Common myeloid progenitor, CD34-positive (primary cell): ENCODE measurements around the gene CRADD.
"Not testable (repeated sequence)": the region's sequence is repeated elsewhere in the genome, so short reads cannot be mapped to it uniquely, and the experiment has no call there.

Experiments
- CTCF ChIA-PET: fragments of 350-600 bp; sonication (Branson Sonifier 250); formaldehyde crosslinking; loops from one replicate; lab custom pipeline; 2021; ENCODE audit warnings: antibody characterized with exemption; lab: Charles Lee
- POLR2A ChIA-PET: fragments of 350-600 bp; sonication (Branson Sonifier 250); formaldehyde crosslinking; loops from one replicate; lab custom pipeline; 2021; ENCODE audit warnings: antibody characterized with exemption; lab: Charles Lee
- DNase-seq, 3 donors: peaks; one replicate each; pipeline versions ENCODE4 v3.0.0 to v3.0.0-alpha.2; 2013
- H3K27ac ChIP-seq, 2 experiments: 1 replicate in 1 of 2; 2 replicates in 1 of 2; pipeline ENCODE4 v1.7.0; 2013; ENCODE audit warnings: inconsistent platforms in 2 of 2, low read length in 2 of 2, mild to moderate bottlenecking in 2 of 2, low read depth in 1 of 2, moderate library complexity in 1 of 2; ENCODE audit not compliant: severe bottlenecking in 2 of 2, insufficient read depth in 1 of 2, poor library complexity in 1 of 2
- H3K27me3 ChIP-seq, 5 experiments: replicated peaks in 2 of 5; 1 replicate in 3 of 5; 2 replicates in 2 of 5; pipeline versions ENCODE4 v1.6.1 to v1.7.0; 2013; ENCODE audit warnings: low read length in 4 of 5, mild to moderate bottlenecking in 2 of 5, moderate library complexity in 2 of 5, inconsistent platforms in 1 of 5; ENCODE audit not compliant: insufficient read depth in 5 of 5, control insufficient read depth in 4 of 5
- H3K36me3 ChIP-seq, 4 experiments: 1 replicate in 2 of 4; 2 replicates in 2 of 4; pipeline versions ENCODE4 v1.6.1 to v1.7.0; 2013; ENCODE audit warnings: low read length in 3 of 4, control low read depth in 1 of 4, mild to moderate bottlenecking in 1 of 4; ENCODE audit not compliant: control insufficient read depth in 4 of 4, insufficient read depth in 4 of 4
- H3K4me1 ChIP-seq, 4 experiments: 1 replicate in 3 of 4; 2 replicates in 1 of 4; pipeline versions ENCODE4 v1.6.1 to v1.7.1; 2013; ENCODE audit warnings: low read length in 3 of 4, mild to moderate bottlenecking in 3 of 4, control low read depth in 1 of 4, inconsistent platforms in 1 of 4, moderate library complexity in 1 of 4; ENCODE audit not compliant: control insufficient read depth in 4 of 4, insufficient read depth in 4 of 4; ENCODE audit errors: control extremely low read depth in 1 of 4
- H3K4me3 ChIP-seq, 7 experiments: 1 replicate in 4 of 7; 2 replicates in 3 of 7; pipeline versions ENCODE4 v1.5.1 to v1.7.0; 2013; ENCODE audit warnings: mild to moderate bottlenecking in 7 of 7, low read length in 6 of 7, moderate library complexity in 6 of 7, inconsistent platforms in 2 of 7, low read depth in 2 of 7, control low read depth in 1 of 7; ENCODE audit not compliant: insufficient read depth in 4 of 7, control insufficient read depth in 1 of 7; ENCODE audit errors: extremely low read depth in 1 of 7
- H3K9me3 ChIP-seq, 5 experiments: 1 replicate in 4 of 5; 2 replicates in 1 of 5; pipeline versions ENCODE4 v1.6.1 to v1.7.1; 2013; ENCODE audit warnings: low read length in 4 of 5, mild to moderate bottlenecking in 2 of 5, inconsistent platforms in 1 of 5, low read depth in 1 of 5, moderate library complexity in 1 of 5; ENCODE audit not compliant: control insufficient read depth in 4 of 5, insufficient read depth in 2 of 5; ENCODE audit errors: control extremely low read depth in 1 of 5
- WGBS: methylation state at CpG from one replicate; pipeline ENCODE4 v1.1.5; 2013; ENCODE audit not compliant: insufficient coverage; 5-methylcytosine and 5-hydroxymethylcytosine counted together

The CRADD gene

DNA sequence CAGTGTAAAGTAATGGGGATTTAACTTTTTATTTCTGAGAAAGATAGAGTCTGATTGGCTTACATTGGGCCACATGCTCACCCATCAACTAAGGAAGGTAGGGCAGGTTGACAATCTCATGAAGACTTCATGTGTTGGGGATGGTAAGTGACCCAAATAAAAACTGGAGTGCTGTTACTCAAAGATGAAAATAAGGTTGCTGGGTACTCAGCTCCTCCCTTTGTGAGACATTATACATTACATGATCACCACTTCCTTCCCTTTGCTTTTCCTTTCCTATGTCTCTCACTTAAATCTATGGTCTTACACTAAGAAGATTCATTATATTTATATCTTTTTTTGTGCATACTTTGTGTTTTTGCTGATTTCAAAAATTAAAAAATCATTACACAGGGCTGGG is 247.2 kb downstream of the CRADD start:
- Histone ChIP-seq H3K9me3 (peaks cover 0 to 20% (median 2%) of the 10 kb centered on the region in 5 experiments), H3K27me3 (no peaks in the 10 kb centered on the region), H3K4me1 (no peaks in the 10 kb centered on the region), H3K4me3 (no peak overlapping the region), H3K36me3 (no peaks in the 10 kb centered on the region), H3K27ac (no peak overlapping the region)
- DNase-seq: no peak
- ChIA-PET CTCF (no interaction called here), POLR2A (no interaction called here)

DNA sequence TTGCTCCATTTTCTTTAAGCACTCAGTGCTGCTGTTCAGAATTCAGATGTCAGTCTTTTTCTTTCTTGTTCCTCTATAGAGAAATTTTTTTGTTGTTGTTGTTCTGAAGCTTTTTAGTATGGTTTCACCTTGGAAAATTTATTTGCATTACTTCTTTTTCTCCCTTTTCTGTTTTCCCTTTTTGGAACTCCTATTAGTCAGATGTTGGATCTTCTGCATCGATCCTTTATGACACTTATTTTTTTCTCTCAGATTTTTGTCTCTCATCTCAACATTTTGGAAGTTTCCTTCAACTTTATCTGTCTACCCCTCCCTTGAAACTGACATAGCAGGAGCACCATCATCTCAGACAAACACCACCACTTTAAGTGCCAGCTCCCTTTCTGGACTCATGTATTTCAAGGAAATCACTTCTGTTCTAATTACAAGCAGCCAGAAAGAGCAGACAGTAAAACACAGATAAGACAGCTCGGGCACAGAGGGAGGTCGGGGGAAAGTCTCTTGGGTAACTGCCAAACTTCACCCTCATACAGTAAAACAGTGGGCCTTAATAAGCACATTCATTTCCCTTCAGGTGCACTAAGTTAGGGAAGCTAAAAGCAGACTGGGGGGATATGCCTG is 248.5 kb downstream of the CRADD start:
- DNase-seq: peak in 1 of 3 donors; percentile 31
- Histone ChIP-seq H3K4me3 (no peak overlapping the region), H3K9me3 (peaks cover 0 to 20% (median 2%) of the 10 kb centered on the region in 5 experiments), H3K36me3 (no peaks in the 10 kb centered on the region), H3K4me1 (no peaks in the 10 kb centered on the region), H3K27me3 (no peaks in the 10 kb centered on the region), H3K27ac (no peak overlapping the region)
- CTCF ChIA-PET: no interaction called here
- 88% methylated on average over 1 of the region's 3 CpGs for WGBS
- POLR2A ChIA-PET: interaction anchor here (0.7 kb wide), 1 partner anchor 134 kb away, joined by 3 read pairs; no protein-coding TSS in a partner anchor

DNA sequence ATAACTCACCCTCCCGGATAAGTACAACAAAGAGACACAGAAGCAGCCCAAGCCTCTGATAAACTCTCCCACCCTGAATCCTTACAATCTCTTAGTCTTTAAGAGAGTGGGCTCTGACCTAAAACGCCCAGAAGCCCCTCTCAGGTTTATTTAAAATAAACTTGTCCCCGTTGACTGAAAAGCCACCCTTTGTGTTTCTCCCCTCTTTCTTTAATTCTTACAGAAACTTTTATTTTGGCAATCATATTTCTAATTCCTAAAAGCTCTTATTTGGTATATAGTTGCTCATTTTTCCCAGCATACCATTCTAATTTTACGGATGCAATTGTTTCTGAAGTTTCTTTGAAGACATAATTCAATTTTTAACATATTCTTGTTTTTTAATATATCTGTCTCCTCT is 249.1 kb downstream of the CRADD start:
- Histone ChIP-seq H3K27me3 (no peaks in the 10 kb centered on the region), H3K9me3 (peaks cover 0 to 20% (median 2%) of the 10 kb centered on the region in 5 experiments), H3K4me3 (no peak overlapping the region), H3K27ac (no peak overlapping the region), H3K36me3 (no peaks in the 10 kb centered on the region), H3K4me1 (no peaks in the 10 kb centered on the region)
- ChIA-PET CTCF (no interaction called here), POLR2A (no interaction called here)
- no peak for DNase-seq
- 100% methylated on average over 2 of the region's 4 CpGs for WGBS

DNA sequence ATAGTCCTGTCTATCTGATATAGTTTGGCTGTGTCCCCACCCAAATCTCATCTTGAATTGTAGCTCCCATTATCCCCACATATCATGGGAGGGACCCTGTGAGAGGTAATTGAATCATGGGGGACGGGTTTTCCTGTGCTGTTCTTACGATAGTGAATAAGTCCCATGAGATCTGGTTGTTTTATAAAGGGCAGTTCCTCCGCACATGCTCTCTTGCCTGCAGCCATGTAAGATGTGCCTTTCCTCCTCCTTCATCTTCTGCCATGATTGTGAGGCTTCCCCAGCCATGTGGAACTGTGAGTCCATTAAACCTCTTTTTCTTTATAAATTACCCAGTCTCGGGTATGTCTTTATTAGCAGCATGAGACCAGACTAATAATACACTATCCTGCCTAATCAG is 251.9 kb downstream of the CRADD start:
- H3K4me3 ChIP-seq, POLR2A ChIA-PET, H3K36me3 ChIP-seq, H3K27me3 ChIP-seq, DNase-seq, H3K27ac ChIP-seq, CTCF ChIA-PET, H3K4me1 ChIP-seq: not testable (repeated sequence)
- H3K9me3 ChIP-seq: peaks cover under 1 to 20% (median 2%) of the 10 kb centered on the region in 5 experiments
- WGBS: 100% methylated on average over 3 of the region's 4 CpGs

DNA sequence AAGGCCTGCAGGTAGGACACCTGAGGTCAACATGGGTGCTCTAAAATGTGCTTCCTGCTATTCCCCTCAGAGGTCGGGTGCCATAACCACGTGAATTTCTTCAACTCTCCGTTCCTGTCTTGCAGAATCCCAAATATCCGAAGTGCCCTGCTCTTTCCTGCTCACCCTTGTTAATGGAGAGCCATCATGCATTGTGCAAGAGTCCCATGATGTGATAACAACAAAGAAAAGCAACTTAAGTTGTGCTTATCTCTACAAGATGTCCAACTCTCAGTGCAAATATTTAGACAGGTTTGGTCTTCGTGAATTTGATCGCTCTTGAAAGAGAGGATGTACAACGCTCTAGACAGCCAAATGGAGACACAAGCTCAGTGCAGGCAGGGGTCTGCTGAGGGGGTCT is 260.6 kb downstream of the CRADD start:
- DNase-seq: no peak
- ChIA-PET POLR2A (no interaction called here), CTCF (interaction anchor here (1.4 kb wide), 1 partner anchor 164 kb away, joined by 3 read pairs; no protein-coding TSS in a partner anchor)
- H3K27ac ChIP-seq: no peak overlapping the region
- H3K9me3 ChIP-seq: peaks cover 0 to 31% (median 18%) of the 10 kb centered on the region in 5 experiments
- 99% methylated on average over 7 of the region's 7 CpGs for WGBS
- no peak overlapping the region for H3K4me3 ChIP-seq
- H3K36me3 ChIP-seq: no peaks in the 10 kb centered on the region
- H3K4me1 ChIP-seq: no peaks in the 10 kb centered on the region
- H3K27me3 ChIP-seq: no peaks in the 10 kb centered on the region

DNA sequence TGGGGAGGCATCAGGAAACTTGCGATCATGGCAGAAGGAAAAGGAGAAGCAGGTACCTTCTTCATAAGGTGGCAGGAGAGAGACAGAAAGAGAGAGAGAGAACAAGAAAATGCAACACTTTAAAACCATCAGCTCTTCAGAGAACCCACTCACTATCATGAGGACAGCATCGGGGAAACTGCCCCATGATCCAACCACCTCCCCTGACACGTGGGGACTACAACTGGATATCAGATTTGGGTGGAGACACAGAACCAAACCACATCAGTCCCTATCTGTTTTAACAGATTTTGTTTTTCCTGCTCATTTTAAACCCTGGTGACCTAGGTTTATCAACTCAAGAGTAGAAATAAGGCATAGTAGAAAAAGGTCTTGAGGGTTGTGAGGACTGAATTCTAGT is 261.1 kb downstream of the CRADD start:
- peak; percentile 8 to 64 (median 39) for DNase-seq
- H3K27me3 ChIP-seq: no peaks in the 10 kb centered on the region
- CTCF ChIA-PET: interaction anchor here (0.9 to 1.4 kb wide), 2 partner anchors 163 to 518 kb away, joined by 3 read pairs; no protein-coding TSS in a partner anchor
- H3K36me3 ChIP-seq: no peaks in the 10 kb centered on the region
- H3K4me3 ChIP-seq: no peak overlapping the region
- peaks cover 0 to 31% (median 17%) of the 10 kb centered on the region in 5 experiments for H3K9me3 ChIP-seq
- POLR2A ChIA-PET: no interaction called here
- no CpG with 5 or more reads among the region's 3 CpGs for WGBS
- no peak overlapping the region for H3K27ac ChIP-seq
- H3K4me1 ChIP-seq: no peaks in the 10 kb centered on the region

DNA sequence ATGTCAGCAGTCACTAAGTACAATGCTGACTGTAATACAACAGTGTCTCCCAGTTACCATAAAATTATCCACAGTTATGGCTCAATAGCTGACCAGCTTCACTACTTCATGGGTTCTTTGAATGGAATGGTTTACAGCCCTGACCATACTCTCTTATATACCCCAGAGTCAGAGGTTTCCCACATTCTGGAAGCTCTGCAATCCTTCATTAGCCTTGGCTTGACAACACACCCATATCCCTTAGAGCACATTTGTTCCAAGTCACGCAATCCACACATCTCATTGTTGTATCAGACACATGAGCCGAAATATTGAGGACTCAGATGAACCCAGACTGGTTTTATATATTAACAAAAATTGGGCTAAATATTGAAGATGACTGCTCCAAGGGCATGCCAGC is 261.8 kb downstream of the CRADD start:
- CTCF ChIA-PET: interaction anchor here (0.9 to 1.4 kb wide), 2 partner anchors 162 to 519 kb away, joined by 3 read pairs; no protein-coding TSS in a partner anchor
- Histone ChIP-seq H3K27ac (no peak overlapping the region), H3K27me3 (no peaks in the 10 kb centered on the region), H3K4me3 (no peak overlapping the region), H3K36me3 (no peaks in the 10 kb centered on the region), H3K9me3 (peaks cover 0 to 31% (median 14%) of the 10 kb centered on the region in 5 experiments), H3K4me1 (no peaks in the 10 kb centered on the region)
- WGBS: 100% methylated on average over 1 of the region's 2 CpGs
- POLR2A ChIA-PET: no interaction called here
- no peak for DNase-seq
